SK-N-MC (cell line): Measurements from ENCODE around the gene TERF2IP.

Experiments
- EZH2 ChIP-seq: fragments of 200-600 bp; sonication (generic); IDR thresholded peaks from one replicate; pipeline ENCODE4 v1.6.1; 2017; ENCODE audit warnings: antibody characterized with exemption
- POLR2AphosphoS5 ChIP-seq: IDR thresholded peaks from 2 replicates; pipeline ENCODE4 v1.6.1; 2012; ENCODE audit warnings: mild to moderate bottlenecking, low read depth, low read length, borderline replicate concordance

- TF ChIP-seq EZH2 (no peak), POLR2AphosphoS5 (no peak)
Measured at GRCh38 chr16:75660321-75660720, 12.7 kb downstream of the TERF2IP start.
